Adrenal gland (tissue), 5 donors: ENCODE results near the gene IL1A.
"Not testable (repeated sequence)": the region's sequence is repeated elsewhere in the genome, so short reads cannot be mapped to it uniquely, and the experiment has no call there.

Source experiments
- CTCF ChIP-seq, 6 experiments: fragments of 450-650 bp in 4 of 6; fragments of 200-600 bp in 2 of 6; sonication (generic) in 1 of 6; IDR thresholded peaks; 1 replicate in 5 of 6; 2 replicates in 1 of 6; pipeline versions ENCODE4 v1.5.1 to v1.8.0; 2016 to 2021; ENCODE audit warnings: antibody characterized with exemption in 6 of 6, mild to moderate bottlenecking in 2 of 6, moderate library complexity in 1 of 6
- POLR2A ChIP-seq, 2 donors: fragments of 450-650 bp; IDR thresholded peaks; one replicate each; pipeline ENCODE4 v1.6.1; 2017; ENCODE audit warnings: antibody characterized with exemption in 2 of 2, mild to moderate bottlenecking in 2 of 2, moderate library complexity in 1 of 2
- donor health status: DM: no; HTN: no; CAD: no.

- TF ChIP-seq CTCF, POLR2A (IDR thresholded peaks at IDR 0.05): not testable (repeated sequence)
These were observed 49.3 kb upstream of the IL1A start for GRCh38 chr2:112833639-112833931.
